Measurements from ENCODE around the gene TMC5. TPM values are rescaled to one million over a fixed set of nuclear protein-coding genes. Genes with fewer than 3 reads are reported as not detected.
"Not testable (repeated sequence)": the region's sequence is repeated elsewhere in the genome, so short reads cannot be mapped to it uniquely, and the experiment has no call there.

The TMC5 gene
- total and polyA plus RNA-seq, 12 donors: 0.20 to 3.7 (median 0.33) TPM; not detected in 8

DNA sequence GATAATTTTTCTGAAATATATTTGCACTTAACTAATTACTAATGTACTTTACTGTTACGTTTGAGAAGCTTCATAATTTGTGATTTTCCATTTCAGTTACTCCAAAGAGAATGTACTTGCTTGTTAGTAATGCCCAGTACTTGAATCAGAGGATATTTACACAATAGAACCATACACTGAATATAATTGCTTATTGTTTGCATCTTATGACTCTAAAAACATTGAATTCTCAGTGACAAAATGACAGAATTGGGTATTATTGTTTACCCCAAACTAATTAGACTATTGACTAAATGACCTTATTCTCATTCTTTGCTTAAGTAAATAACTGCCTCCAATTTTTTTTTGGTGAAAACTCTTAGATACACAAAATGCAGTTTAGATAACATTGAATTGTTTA, 114.9 kb downstream of the TMC5 start:
- Histone ChIP-seq H3K27me3 (no peaks in the 10 kb centered on the region), H3K27ac (no peak overlapping the region), H3K4me1 (replicated peaks in 1 of 2) (no peaks in the 10 kb centered on the region), H3K36me3 (replicated peaks in 1 of 2) (peaks cover 0 to 16% of the 10 kb centered on the region in 2 donors), H3K4me3 (no peak overlapping the region), H3K9me3 (replicated peaks in 1 of 3) (no peaks in the 10 kb centered on the region)
- TF ChIP-seq, protein P1, sequence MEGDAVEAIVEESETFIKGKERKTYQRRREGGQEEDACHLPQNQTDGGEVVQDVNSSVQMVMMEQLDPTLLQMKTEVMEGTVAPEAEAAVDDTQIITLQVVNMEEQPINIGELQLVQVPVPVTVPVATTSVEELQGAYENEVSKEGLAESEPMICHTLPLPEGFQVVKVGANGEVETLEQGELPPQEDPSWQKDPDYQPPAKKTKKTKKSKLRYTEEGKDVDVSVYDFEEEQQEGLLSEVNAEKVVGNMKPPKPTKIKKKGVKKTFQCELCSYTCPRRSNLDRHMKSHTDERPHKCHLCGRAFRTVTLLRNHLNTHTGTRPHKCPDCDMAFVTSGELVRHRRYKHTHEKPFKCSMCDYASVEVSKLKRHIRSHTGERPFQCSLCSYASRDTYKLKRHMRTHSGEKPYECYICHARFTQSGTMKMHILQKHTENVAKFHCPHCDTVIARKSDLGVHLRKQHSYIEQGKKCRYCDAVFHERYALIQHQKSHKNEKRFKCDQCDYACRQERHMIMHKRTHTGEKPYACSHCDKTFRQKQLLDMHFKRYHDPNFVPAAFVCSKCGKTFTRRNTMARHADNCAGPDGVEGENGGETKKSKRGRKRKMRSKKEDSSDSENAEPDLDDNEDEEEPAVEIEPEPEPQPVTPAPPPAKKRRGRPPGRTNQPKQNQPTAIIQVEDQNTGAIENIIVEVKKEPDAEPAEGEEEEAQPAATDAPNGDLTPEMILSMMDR (IDR thresholded peaks at IDR 0.05): no peak
- TF ChIP-seq POLR2A (IDR thresholded peaks at IDR 0.05): no peak
- intact Hi-C loops (cut with DNase I): no loop called here
- 79 to 94% (median 87%) methylated on average over 1 of the region's 1 CpG for WGBS, 4 donors
- no peak for DNase-seq

DNA sequence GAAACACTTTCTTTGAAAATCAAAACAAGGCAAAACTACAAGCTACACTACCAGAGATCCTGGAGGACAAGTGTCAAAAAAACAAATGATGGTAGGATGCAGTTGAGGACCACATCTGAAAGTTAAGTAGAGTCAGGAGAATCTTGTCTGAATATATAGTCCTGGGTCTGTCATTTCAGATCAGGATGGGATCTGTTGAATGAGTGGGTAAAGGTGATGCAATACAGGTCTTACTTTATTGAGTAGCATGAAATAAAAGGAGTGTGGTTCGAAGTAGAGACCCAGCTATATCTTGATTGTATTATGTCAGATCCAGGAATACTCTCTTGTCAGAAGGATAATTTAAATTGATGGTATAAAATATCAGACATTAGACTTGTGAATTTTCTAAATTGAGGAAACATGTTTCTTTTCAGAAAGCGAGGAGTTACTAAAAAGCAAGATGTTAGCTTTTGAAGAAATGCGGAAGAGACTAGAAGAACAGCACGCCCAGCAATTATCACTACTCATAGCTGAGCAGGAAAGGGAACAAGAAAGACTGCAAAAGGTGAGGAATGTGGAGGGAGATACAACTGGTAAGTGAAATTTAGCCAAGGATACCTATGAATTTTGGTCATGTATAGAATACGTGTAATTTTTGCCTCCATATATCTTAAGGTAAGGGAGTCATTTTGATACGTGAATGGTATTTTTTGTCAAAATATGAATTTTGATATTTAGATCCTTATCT, 122.7 kb downstream of the TMC5 start:
- 94 to 98% (median 96%) methylated on average over 6 of the region's 6 CpGs for WGBS, 4 donors
- Histone ChIP-seq H3K4me1 (replicated peaks in 1 of 2) (no peaks in the 10 kb centered on the region), H3K27ac (no peak overlapping the region), H3K9me3 (replicated peaks in 1 of 3) (peaks cover 0 to 2% (median 0%) of the 10 kb centered on the region in 3 donors), H3K27me3 (no peaks in the 10 kb centered on the region), H3K36me3 (replicated peaks in 1 of 2) (peaks cover 0 to 23% of the 10 kb centered on the region in 2 donors), H3K4me3 (no peak overlapping the region)
- TF ChIP-seq, protein P1 (IDR thresholded peaks at IDR 0.05): no peak
- no peak for TF ChIP-seq POLR2A (IDR thresholded peaks at IDR 0.05)
- no peak for DNase-seq
- intact Hi-C loops (cut with DNase I): no loop called here

DNA sequence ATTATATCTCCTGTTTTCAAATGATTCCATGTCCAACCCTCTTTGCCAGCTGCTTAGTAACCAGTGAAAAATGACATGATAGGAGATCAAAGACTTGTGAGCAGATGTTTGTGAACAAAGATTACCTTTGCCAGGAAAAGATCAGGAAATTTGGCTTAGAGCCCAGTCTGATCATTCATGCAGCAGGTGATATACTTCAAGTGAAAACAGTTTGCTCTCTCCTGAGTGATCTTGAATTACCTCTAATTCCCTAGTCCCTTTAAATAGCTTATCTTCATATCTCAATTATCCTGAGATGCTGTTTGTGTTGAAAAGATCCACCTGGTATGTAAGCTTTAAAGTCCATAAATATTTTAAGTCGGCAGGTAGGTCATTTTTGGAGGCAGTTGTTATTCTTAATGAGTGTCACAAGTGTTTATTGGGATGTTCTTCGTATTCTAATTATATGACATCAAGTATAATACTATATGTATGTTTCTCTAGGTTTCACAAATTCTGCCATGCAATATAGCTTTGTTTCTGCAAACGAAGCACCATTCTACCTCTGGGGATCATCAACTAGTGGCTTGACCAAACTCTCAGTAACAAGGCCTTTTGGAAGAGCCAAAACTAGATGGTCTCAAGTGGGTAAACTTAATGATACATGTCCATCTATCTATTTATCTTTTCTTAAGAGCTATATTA, 124.6 kb downstream of the TMC5 start:
- no peak for DNase-seq
- no peak overlapping the region for H3K4me3 ChIP-seq
- TF ChIP-seq POLR2A (IDR thresholded peaks at IDR 0.05): no peak
- TF ChIP-seq, protein P1 (IDR thresholded peaks at IDR 0.05): no peak
- no peak overlapping the region for H3K27ac ChIP-seq
- intact Hi-C loops (cut with DNase I): no loop called here
- WGBS, 4 donors: 89 to 91% (median 90%) methylated on average over 3 of the region's 3 CpGs
- H3K27me3 ChIP-seq: no peaks in the 10 kb centered on the region
- H3K4me1 ChIP-seq (replicated peaks in 1 of 2): no peaks in the 10 kb centered on the region
- peaks cover 0 to 5% (median 0%) of the 10 kb centered on the region in 3 donors for H3K9me3 ChIP-seq (replicated peaks in 1 of 3)
- H3K36me3 ChIP-seq (replicated peaks in 1 of 2): peaks cover 0 to 31% of the 10 kb centered on the region in 2 donors

DNA sequence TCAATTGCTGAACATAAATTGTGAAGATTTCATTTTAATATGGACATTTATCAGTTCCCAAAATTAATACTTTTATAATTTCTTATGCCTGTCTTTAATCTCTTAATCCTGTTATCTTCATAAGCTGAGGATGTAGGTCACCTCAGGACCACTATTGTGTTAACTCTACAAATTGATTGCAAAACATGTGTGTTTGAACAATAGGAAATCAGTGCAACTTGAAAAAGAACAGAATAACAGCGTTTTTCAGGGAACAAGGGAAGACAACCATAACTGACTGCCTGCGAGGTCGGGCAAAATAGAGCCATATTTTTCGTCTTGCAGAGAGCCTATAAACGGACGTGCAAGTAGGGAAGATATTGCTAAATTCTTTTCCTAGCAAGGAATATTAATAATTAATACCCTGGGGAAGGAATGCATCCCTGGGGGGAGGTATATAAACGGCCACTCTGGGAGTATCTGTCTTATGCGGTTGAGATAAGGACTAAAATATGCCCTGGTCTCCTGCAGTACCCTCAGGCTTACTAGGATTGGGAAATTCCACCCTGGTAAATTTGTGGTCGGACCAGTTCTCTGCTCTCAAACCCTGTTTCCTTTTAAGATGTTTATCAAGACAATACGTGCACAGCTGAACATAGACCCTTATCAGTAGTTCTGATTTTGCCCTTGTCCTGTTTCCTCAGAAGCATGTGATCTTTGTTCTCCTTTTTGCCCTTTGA, 125.8 kb downstream of the TMC5 start:
- H3K27me3 ChIP-seq; H3K4me3 ChIP-seq; H3K27ac ChIP-seq; H3K4me1 ChIP-seq (replicated peaks in 1 of 2); intact Hi-C loops (cut with DNase I); H3K9me3 ChIP-seq (replicated peaks in 1 of 3); DNase-seq: not testable (repeated sequence)
- WGBS, 4 donors: 82 to 89% (median 86%) methylated on average over 10 of the region's 10 CpGs
- peaks cover 0 to 31% of the 10 kb centered on the region in 2 donors for H3K36me3 ChIP-seq (replicated peaks in 1 of 2)
